Measurements from ENCODE around the gene ZFYVE28.

Gene ZFYVE28

GRCh38 chr4:2365054-2365912 lies 53.2 kb downstream of the ZFYVE28 start:
- DNase-seq: no peak

- no peak for DNase-seq
Observed at GRCh38 chr4:2364654-2365053, 53.8 kb downstream of the ZFYVE28 start.

- DNase-seq: no peak
Observed at GRCh38 chr4:2363951-2364653, 54.3 kb downstream of the ZFYVE28 start.

- DNase-seq: no peak
Observed at GRCh38 chr4:2363056-2363721, 55.3 kb downstream of the ZFYVE28 start.

GRCh38 chr4:2362266-2363055 lies 56.0 kb downstream of the ZFYVE28 start:
- DNase-seq: no peak

- no peak for DNase-seq
Observed at GRCh38 chr4:2361366-2362265, 56.8 kb downstream of the ZFYVE28 start.

- DNase-seq: no peak
Observed at GRCh38 chr4:2360396-2360730, 58.1 kb downstream of the ZFYVE28 start.

- no peak for DNase-seq
Observed at GRCh38 chr4:2359591-2360395, 58.7 kb downstream of the ZFYVE28 start.

GRCh38 chr4:2357821-2358745 lies 60.4 kb downstream of the ZFYVE28 start:
- no peak for DNase-seq

GRCh38 chr4:2356123-2357069 lies 62.0 kb downstream of the ZFYVE28 start:
- DNase-seq: no peak

GRCh38 chr4:2354760-2355159 lies 63.7 kb downstream of the ZFYVE28 start:
- DNase-seq: no peak

GRCh38 chr4:2354118-2354517 lies 64.3 kb downstream of the ZFYVE28 start:
- DNase-seq: no peak

GRCh38 chr4:2353222-2354107 lies 65.0 kb downstream of the ZFYVE28 start:
- no peak for DNase-seq

GRCh38 chr4:2352729-2353221 lies 65.7 kb downstream of the ZFYVE28 start:
- DNase-seq: no peak

GRCh38 chr4:2352171-2352570 lies 66.3 kb downstream of the ZFYVE28 start:
- no peak for DNase-seq

GRCh38 chr4:2350982-2351381 lies 67.5 kb downstream of the ZFYVE28 start:
- DNase-seq: no peak

- no peak for DNase-seq
Observed at GRCh38 chr4:2348786-2349185, 69.7 kb downstream of the ZFYVE28 start.
